GM13977 (cell line): Measurements from ENCODE around the gene ERP29.

ENCODE experiments used
- DNase-seq: peaks from one replicate; pipeline ENCODE4 v3.0.0; 2012; ENCODE audit warnings: low spot score
- in situ Hi-C: fragments of 300-500 bp; cut with MboI; formaldehyde crosslinking; loops from one replicate; pipeline ENCODE4 v1.12.0; 2022; ENCODE audit warnings: low sequenced_read_pairs, low pct_unique_long_range_greater_than_20kb, mixed read lengths, inconsistent platforms; ENCODE audit not compliant: unreplicated experiment
- TF ChIP-seq, protein P1 (sequence below): IDR thresholded peaks from 2 replicates; pipeline ENCODE4 v1.5.1; 2012; ENCODE audit warnings: mild to moderate bottlenecking, control low read depth; ENCODE audit not compliant: insufficient read depth; ENCODE audit errors: extremely low read depth, missing control alignments

Gene ERP29

DNA sequence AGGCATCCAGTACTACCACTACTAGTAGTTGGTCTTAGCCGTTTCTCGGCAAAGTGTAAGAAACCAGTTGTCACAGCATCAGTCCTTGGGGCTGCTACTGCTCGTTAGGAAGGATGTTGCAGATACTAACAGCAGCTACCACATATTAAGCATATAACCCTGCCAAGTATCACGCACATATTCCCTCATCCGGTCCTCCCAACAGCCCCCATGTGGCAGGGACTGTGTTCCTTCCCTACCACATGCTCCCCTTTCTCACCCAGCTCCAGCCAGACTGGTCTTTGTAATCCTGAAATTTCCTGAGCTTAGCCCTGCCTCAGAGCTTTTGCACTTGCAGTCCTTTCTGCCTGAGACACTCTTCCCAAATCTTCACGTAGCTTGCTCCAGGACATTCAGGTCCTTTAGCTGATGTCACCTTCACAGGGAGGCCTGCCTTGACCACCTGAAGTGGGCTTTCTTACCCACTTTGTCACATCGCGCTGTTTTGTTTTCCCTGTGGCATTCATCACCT is 7.8 kb downstream of the ERP29 start:
- in situ Hi-C loops: no loop called here
- DNase-seq: no peak
- TF ChIP-seq, protein P1, sequence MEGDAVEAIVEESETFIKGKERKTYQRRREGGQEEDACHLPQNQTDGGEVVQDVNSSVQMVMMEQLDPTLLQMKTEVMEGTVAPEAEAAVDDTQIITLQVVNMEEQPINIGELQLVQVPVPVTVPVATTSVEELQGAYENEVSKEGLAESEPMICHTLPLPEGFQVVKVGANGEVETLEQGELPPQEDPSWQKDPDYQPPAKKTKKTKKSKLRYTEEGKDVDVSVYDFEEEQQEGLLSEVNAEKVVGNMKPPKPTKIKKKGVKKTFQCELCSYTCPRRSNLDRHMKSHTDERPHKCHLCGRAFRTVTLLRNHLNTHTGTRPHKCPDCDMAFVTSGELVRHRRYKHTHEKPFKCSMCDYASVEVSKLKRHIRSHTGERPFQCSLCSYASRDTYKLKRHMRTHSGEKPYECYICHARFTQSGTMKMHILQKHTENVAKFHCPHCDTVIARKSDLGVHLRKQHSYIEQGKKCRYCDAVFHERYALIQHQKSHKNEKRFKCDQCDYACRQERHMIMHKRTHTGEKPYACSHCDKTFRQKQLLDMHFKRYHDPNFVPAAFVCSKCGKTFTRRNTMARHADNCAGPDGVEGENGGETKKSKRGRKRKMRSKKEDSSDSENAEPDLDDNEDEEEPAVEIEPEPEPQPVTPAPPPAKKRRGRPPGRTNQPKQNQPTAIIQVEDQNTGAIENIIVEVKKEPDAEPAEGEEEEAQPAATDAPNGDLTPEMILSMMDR: no peak

DNA sequence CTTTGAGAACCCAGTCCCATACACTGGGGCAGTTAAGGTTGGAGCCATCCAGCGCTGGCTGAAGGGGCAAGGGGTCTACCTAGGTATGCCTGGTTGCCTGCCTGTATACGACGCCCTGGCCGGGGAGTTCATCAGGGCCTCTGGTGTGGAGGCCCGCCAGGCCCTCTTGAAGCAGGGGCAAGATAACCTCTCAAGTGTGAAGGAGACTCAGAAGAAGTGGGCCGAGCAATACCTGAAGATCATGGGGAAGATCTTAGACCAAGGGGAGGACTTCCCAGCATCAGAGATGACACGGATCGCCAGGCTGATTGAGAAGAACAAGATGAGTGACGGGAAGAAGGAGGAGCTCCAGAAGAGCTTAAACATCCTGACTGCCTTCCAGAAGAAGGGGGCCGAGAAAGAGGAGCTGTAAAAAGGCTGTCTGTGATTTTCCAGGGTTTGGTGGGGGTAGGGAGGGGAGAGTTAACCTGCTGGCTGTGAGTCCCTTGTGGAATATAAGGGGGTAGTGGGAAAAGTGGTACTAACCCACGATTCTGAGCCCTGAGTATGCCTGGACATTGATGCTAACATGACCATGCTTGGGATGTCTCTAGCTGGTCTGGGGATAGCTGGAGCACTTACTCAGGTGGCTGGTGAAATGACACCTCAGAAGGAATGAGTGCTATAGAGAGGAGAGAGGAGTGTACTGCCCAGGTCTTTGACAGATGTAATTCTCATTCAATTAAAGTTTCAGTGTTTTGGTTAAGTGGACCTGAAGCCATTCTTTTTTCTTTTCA is 9.2 kb downstream of the ERP29 start:
- TF ChIP-seq, protein P1: no peak
- in situ Hi-C loops: no loop called here

DNA sequence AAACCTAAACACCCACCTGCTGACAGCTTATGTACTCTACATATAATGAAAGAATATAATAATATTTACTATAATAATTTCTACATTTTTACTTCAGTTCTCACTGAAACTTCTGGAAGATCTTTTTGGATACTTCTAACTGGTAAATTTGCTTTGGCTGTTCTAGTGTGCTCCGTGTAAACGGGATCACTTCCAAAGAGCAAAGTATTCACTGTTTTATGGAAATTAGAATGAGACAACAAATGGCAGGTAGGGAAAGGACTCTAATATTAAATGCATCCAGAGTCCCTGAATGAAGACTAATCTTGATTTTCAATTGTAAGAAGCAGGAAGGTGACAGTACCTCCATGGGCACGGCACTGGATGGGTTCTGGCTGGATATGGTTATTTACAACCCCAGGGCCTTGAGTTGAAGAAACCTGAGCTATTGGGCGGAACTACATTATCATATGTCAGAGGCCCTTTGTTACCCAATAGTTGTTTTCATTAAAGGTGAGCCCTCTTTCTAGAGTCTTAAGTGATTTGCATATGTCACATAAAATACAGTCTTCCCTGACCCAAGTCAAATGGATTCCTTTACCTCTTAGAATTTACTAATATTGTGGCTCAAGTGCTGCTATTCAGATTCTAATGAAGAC is 10.7 kb downstream of the ERP29 start:
- in situ Hi-C loops: no loop called here
- DNase-seq: no peak
- TF ChIP-seq, protein P1: no peak

More for the DNA sequence above, 9.2 kb downstream of the ERP29 start:
- no peak for DNase-seq

DNA sequence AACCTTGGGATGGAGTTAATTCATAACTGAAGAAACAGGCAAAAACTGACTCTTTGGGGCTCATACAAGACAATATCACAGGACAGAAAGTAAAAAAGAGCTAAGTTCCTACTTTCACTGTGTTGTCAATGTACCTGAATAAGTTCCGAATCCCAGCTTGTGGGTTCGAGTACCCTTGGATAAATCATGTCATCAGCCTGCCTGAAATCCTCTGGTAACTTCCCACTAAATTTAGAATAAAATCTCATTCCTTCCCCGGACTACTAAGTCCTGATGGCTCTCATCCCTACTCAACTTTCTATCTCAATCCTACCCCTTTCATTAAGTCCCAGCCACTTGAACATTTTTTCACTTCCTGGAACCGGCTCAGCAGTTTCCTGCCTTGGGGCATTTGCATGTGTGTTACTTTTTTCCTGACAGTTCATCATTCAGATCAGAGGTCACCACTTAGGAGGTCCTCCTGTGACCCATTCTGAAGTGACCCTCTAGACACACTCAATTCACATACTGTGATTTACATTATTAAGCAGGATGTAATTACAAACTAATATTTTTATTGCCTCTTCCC is 12.7 kb downstream of the ERP29 start:
- no peak for DNase-seq
- TF ChIP-seq, protein P1: no peak
- in situ Hi-C loops: no loop called here

DNA sequence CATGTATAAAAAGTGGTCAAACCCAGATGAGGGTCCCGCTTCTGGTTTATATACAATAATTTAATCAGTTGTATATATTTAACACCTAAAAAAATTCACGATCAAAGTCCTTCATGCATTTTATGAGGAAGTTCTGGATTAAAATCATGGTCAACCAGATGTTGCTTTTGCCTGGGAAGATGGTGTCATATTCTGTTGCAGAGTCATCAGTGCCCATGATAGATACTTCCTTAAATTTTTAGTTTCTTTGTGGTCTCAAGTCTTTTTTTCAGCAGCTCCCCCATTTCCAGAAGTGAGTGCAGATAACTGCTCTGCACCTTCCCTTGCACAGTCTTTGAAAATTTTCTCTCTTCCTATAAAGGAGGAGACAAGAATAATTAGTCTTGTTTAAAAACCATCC is 16.1 kb downstream of the ERP29 start:
- in situ Hi-C loops: no loop called here
- TF ChIP-seq, protein P1: no peak
- DNase-seq: no peak

DNA sequence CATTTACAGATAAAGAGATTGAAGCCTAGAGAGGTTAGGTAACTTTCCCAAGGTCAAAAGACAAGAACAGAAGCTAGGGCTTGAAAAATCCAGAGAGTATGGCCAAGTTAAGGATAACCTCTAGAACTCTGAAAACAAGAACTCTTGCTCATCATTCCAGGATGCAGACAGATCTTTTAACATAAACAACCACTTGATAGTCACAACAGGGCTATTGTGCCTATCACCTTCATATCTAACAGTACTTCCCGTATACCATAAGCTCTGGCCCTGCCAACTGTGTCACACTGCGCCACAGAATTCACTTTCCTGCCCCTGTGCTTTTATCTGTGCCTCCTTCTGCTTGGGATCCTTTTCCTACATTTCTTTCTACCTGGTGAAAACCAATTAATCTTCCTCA is 18.2 kb downstream of the ERP29 start:
- TF ChIP-seq, protein P1: no peak
- in situ Hi-C loops: no loop called here
- DNase-seq: no peak
